ENCODE data around the gene RAPGEF1.

GRCh38 chr9:131591845-131592208 is 148.0 kb downstream of the RAPGEF1 start:
- TF ChIP-seq POLR2A (IDR thresholded peaks at IDR 0.05) (no peak), CTCF (IDR thresholded peaks at IDR 0.05) (no peak)
